CD8-positive, alpha-beta memory T cell (primary cell): ENCODE data around the gene IP6K1. TPM values are rescaled to one million over a fixed set of nuclear protein-coding genes. Genes with fewer than 3 reads are reported as not detected.

Source experiments
- CTCF ChIA-PET: fragments of 350-600 bp; sonication (Branson Sonifier 250); formaldehyde crosslinking; loops from one replicate; lab custom pipeline; 2021; ENCODE audit warnings: antibody characterized with exemption; lab: Charles Lee
- POLR2A ChIA-PET: fragments of 350-600 bp; sonication (Branson Sonifier 250); formaldehyde crosslinking; loops from one replicate; lab custom pipeline; 2021; ENCODE audit warnings: antibody characterized with exemption; lab: Charles Lee
- DNase-seq, 5 donors: peaks; one replicate each; pipeline versions ENCODE4 v3.0.0 to v3.0.0-alpha.2; 2020 to 2022; ENCODE audit warnings: mixed read lengths in 1 of 5
- H3K27ac ChIP-seq: one replicate; pipeline ENCODE4 v1.7.0; 2013; ENCODE audit warnings: low read depth, mild to moderate bottlenecking, low read length, moderate library complexity
- H3K27me3 ChIP-seq: 2 replicates; pipeline ENCODE4 v1.7.0; 2013; ENCODE audit warnings: low read length, mild to moderate bottlenecking; ENCODE audit not compliant: insufficient read depth, poor library complexity, severe bottlenecking
- H3K36me3 ChIP-seq: 2 replicates; pipeline ENCODE4 v1.7.0; 2013; ENCODE audit warnings: mild to moderate bottlenecking, low read length, moderate library complexity; ENCODE audit not compliant: insufficient read depth
- H3K4me1 ChIP-seq: 2 replicates; pipeline ENCODE4 v1.7.0; 2013; ENCODE audit warnings: mild to moderate bottlenecking, low read length, moderate library complexity; ENCODE audit not compliant: insufficient read depth
- H3K4me3 ChIP-seq: 2 replicates; pipeline ENCODE4 v1.7.0; 2013; ENCODE audit warnings: mild to moderate bottlenecking, low read length
- H3K9me3 ChIP-seq: 2 replicates; pipeline ENCODE4 v1.7.0; 2013; ENCODE audit warnings: mild to moderate bottlenecking, low read length
- H3K27ac Mint-ChIP-seq, 8 donors: one replicate each; pipeline ENCODE4 v1.8.0; 2020 to 2021; ENCODE audit warnings: mixed read lengths in 8 of 8, mild to moderate bottlenecking in 6 of 8, inconsistent platforms in 3 of 8, moderate library complexity in 3 of 8
- H3K27me3 Mint-ChIP-seq, 2 donors: one replicate each; pipeline ENCODE4 v1.8.0; 2020 to 2021; ENCODE audit warnings: mixed read lengths in 2 of 2, mild to moderate bottlenecking in 1 of 2, moderate library complexity in 1 of 2
- H3K36me3 Mint-ChIP-seq, 3 donors: one replicate each; pipeline ENCODE4 v1.8.0; 2020 to 2021; ENCODE audit warnings: mixed read lengths in 3 of 3, inconsistent platforms in 1 of 3, mild to moderate bottlenecking in 1 of 3
- H3K4me1 Mint-ChIP-seq, 3 donors: one replicate each; pipeline ENCODE4 v1.8.0; 2020 to 2021; ENCODE audit warnings: mixed read lengths in 3 of 3, inconsistent platforms in 1 of 3, mild to moderate bottlenecking in 1 of 3
- H3K4me3 Mint-ChIP-seq, 7 donors: one replicate each; pipeline ENCODE4 v1.8.0; 2020 to 2021; ENCODE audit warnings: mixed read lengths in 7 of 7, mild to moderate bottlenecking in 6 of 7, moderate library complexity in 4 of 7, inconsistent platforms in 2 of 7
- H3K9me3 Mint-ChIP-seq, 5 donors: one replicate each; pipeline ENCODE4 v1.8.0; 2020 to 2022; ENCODE audit warnings: mixed read lengths in 5 of 5, mild to moderate bottlenecking in 3 of 5, moderate library complexity in 2 of 5, inconsistent platforms in 1 of 5
- polyA plus RNA-seq: library from polyadenylated mRNA; unstranded; fragments of 300-500 nt; fragmentation: Illumina TruSeq; gene quantifications from one replicate; pipeline ENCODE4 v1.2.3, GENCODE V29; 2021
- total RNA-seq, 2 experiments: library from RNA; stranded (reverse); gene quantifications; one replicate each; pipeline ENCODE4 v1.2.3, GENCODE V29; 2021

IP6K1 gene
- total and polyA plus RNA-seq, 3 experiments from 2014 or later, result 26.1 to 47.5 (median 37.1) TPM

DNA sequence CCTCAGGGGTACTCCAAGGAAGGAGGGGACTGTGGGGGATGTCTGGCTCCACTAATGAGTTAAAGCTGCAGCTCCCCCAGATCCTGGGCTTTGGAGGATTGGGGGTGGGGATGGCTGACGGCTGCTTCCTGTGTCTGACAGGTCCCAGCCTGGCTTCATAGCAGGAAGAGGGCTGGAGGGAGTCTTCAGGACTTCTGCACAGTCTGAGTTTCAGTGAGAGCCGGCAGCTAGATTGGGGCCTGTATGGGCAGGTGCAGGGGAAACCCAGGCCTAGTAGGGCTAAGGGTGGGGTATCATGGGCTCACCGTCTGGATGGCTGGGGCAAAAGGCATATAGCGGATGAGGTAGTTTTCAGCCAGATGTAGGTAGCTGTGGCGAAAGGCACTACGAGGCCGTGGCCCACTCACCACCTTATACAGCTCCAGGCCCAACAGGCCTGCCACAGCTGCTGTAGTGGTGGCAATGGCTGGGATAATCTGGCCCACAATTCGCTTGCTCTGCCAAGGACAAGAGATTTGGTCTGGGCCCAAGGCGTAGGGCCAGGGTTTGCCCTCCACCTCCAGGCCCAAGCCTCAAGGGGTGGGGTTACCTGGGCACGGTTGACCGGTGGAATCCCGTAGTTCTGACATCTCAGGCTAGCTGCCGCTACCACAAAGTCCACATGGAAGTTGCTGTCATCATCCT lies 21.2 kb upstream of the IP6K1 start:
- Histone ChIP-seq H3K36me3 (peaks cover 18% of the 10 kb centered on the region), H3K4me3 (no peak overlapping the region), H3K27me3 (no peaks in the 10 kb centered on the region), H3K4me1 (peaks cover 43% of the 10 kb centered on the region), H3K9me3 (no peaks in the 10 kb centered on the region), H3K27ac (peak overlapping the region; percentile 24)
- Mint-ChIP-seq H3K9me3 (no peaks in the 10 kb centered on the region), H3K27me3 (no peaks in the 10 kb centered on the region), H3K4me3 (peak overlapping the region in 2 of 7 donors; percentile 16 to 24), H3K4me1 (peaks cover 41 to 74% (median 51%) of the 10 kb centered on the region in 3 donors), H3K27ac (peak overlapping the region in 7 of 8 donors; percentile 29 to 66 (median 43)), H3K36me3 (peaks cover 3 to 52% (median 3%) of the 10 kb centered on the region in 3 donors)
- DNase-seq, result no peak
- ChIA-PET CTCF (interaction anchor here (1.1 to 12.4 kb wide), 3 partner anchors 9 to 104 kb away, joined by 3 to 246 read pairs (median 5); no protein-coding TSS in a partner anchor), POLR2A (no interaction called here)

DNA sequence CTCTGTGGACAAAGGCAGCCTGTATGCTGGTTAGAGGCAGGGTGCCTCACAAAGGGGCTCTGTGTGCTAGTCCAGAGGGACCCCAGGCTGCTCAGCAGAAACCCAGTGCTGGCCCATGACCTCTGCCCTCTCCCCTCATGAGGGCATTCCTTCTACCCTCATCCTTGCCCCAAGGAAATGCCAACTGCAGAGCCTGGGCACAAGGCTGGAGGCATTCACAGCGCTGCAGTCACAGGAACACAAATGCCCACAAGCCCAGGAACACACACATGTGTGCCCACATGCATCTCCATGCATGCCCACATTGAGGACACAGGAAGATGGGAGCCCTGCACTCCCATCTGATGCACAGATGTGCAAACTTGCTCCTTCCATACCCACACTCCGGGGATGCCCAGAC lies 20.5 kb upstream of the IP6K1 start:
- peak overlapping the region in 6 of 8 donors; percentile 29 to 80 (median 66) for H3K27ac Mint-ChIP-seq
- no peaks in the 10 kb centered on the region for H3K9me3 ChIP-seq
- peak overlapping the region; percentile 34 for H3K4me3 ChIP-seq
- peak overlapping the region; percentile 24 for H3K27ac ChIP-seq
- H3K4me3 Mint-ChIP-seq, result peak overlapping the region in 1 of 7 donors; percentile 44
- H3K36me3 Mint-ChIP-seq, result peaks cover 3 to 46% (median 3%) of the 10 kb centered on the region in 3 donors
- H3K36me3 ChIP-seq, result peaks cover 18% of the 10 kb centered on the region
- no peaks in the 10 kb centered on the region for H3K27me3 ChIP-seq
- H3K4me1 Mint-ChIP-seq, result peaks cover 38 to 73% (median 49%) of the 10 kb centered on the region in 3 donors
- no peak for DNase-seq
- ChIA-PET CTCF (interaction anchor here (0.9 to 12.4 kb wide), 5 partner anchors 10 to 103 kb away, joined by 3 to 246 read pairs (median 3); no protein-coding TSS in a partner anchor), POLR2A (interaction anchor here (0.6 kb wide), 2 partner anchors 32 to 50 kb away, joined by 4 to 7 read pairs; no protein-coding TSS in a partner anchor)
- peaks cover 0 to 2% (median 0%) of the 10 kb centered on the region in 5 donors for H3K9me3 Mint-ChIP-seq
- peaks cover 38% of the 10 kb centered on the region for H3K4me1 ChIP-seq
- no peaks in the 10 kb centered on the region for H3K27me3 Mint-ChIP-seq

DNA sequence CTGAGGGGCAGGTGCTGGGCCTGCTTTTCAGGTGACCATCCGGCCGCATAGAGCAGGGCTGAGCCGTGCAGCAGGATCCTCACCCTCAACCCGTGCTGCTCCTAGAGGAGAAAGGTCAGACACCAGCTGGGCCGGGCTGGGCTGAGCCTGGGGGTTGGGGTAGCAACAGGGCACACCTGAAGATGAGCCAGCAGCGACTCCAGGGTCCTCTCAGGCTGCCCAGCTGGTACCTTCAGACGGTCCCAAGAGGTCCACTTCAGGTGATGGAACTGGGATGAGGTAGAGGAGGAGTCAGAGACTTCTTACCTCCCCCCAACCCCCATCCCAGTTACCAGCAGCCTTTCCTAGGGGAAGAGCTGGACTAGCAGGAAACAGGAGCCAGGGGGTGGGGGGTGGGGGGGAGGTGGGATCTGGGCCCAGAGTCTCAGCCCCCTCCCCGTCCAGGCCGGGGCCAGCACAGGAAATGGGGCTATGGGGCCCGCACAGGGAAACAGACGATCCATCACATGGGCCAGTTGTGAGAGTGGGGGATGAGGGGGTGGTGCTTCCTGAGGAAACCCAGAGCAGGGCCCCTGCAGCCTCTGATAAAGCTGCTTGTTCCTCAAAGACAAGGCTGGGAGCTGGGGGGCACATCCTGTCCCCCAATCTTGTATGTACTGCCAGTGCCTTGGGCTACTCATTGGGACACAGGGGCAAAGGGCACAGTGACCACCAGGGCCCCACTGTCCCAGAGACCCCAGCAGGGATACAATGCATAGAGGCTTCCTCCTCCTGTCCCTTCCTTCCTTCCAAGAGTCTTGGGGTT lies 19.8 kb upstream of the IP6K1 start:
- peaks cover 0 to 2% of the 10 kb centered on the region in 2 donors for H3K27me3 Mint-ChIP-seq
- Histone ChIP-seq H3K27ac (peak overlapping the region; percentile 31), H3K4me1 (peaks cover 41% of the 10 kb centered on the region), H3K36me3 (peaks cover 12% of the 10 kb centered on the region), H3K4me3 (peak overlapping the region; percentile 34), H3K27me3 (no peaks in the 10 kb centered on the region), H3K9me3 (no peaks in the 10 kb centered on the region)
- peak overlapping the region in 6 of 8 donors; percentile 29 to 80 (median 66) for H3K27ac Mint-ChIP-seq
- ChIA-PET POLR2A (interaction anchor here (0.6 to 1.4 kb wide), 4 partner anchors 8 to 49 kb away, joined by 3 to 7 read pairs (median 4); partner anchors contain the start of gene UBA7), CTCF (interaction anchor here (0.9 to 12.4 kb wide), 6 partner anchors 7 to 266 kb away, joined by 3 to 246 read pairs (median 4); partner anchors contain the start of gene UBA7)
- peak overlapping the region in 2 of 7 donors; percentile 15 to 44 for H3K4me3 Mint-ChIP-seq
- H3K36me3 Mint-ChIP-seq, result peaks cover 3 to 39% (median 3%) of the 10 kb centered on the region in 3 donors
- peaks cover 0 to 2% (median 0%) of the 10 kb centered on the region in 5 donors for H3K9me3 Mint-ChIP-seq
- peaks cover 31 to 67% (median 44%) of the 10 kb centered on the region in 3 donors for H3K4me1 Mint-ChIP-seq
- DNase-seq, result peak in 2 of 5 donors; percentile 51 to 58

DNA sequence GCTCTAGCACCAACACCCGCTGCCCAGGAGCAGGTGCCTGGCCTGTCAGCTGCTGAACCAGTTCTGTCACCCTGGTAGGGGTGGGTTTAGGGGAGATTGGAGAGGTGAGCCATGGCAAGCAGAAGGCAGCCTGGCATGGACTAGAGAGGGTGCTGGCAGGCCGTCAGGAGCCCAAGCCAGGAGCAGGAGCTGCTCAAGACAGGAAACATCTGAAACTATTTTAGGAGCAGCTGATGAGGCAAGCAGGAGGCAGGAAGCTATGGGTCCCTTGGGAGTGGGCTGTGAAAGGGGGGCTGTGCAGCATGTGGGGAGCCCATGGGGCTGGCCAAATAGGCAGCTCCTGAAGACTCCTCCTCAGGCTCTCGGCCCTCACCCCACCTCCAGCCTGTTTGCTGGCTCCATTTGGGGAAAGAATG lies 19.0 kb upstream of the IP6K1 start:
- CTCF ChIA-PET, result interaction anchor here (1.5 to 12.4 kb wide), 3 partner anchors 8 to 266 kb away, joined by 4 to 246 read pairs (median 8); partner anchors contain the start of gene UBA7
- Histone ChIP-seq H3K4me3 (no peak overlapping the region), H3K9me3 (no peaks in the 10 kb centered on the region), H3K36me3 (peaks cover 7% of the 10 kb centered on the region), H3K27ac (no peak overlapping the region), H3K27me3 (no peaks in the 10 kb centered on the region), H3K4me1 (peaks cover 41% of the 10 kb centered on the region)
- DNase-seq, result peak in 1 of 5 donors; percentile 26
- Mint-ChIP-seq H3K4me3 (peak overlapping the region in 6 of 7 donors; percentile 26 to 74 (median 56)), H3K9me3 (peaks cover 0 to 2% (median 0%) of the 10 kb centered on the region in 5 donors), H3K4me1 (peaks cover 29 to 62% (median 40%) of the 10 kb centered on the region in 3 donors), H3K27me3 (peaks cover 0 to 4% of the 10 kb centered on the region in 2 donors), H3K36me3 (peaks cover 3 to 32% (median 3%) of the 10 kb centered on the region in 3 donors), H3K27ac (peak overlapping the region in 7 of 8 donors; percentile 8 to 77 (median 58))
- POLR2A ChIA-PET, result interaction anchor here (1.4 kb wide), 1 partner anchor 8 kb away, joined by 4 read pairs; the partner anchor contains the start of gene UBA7

DNA sequence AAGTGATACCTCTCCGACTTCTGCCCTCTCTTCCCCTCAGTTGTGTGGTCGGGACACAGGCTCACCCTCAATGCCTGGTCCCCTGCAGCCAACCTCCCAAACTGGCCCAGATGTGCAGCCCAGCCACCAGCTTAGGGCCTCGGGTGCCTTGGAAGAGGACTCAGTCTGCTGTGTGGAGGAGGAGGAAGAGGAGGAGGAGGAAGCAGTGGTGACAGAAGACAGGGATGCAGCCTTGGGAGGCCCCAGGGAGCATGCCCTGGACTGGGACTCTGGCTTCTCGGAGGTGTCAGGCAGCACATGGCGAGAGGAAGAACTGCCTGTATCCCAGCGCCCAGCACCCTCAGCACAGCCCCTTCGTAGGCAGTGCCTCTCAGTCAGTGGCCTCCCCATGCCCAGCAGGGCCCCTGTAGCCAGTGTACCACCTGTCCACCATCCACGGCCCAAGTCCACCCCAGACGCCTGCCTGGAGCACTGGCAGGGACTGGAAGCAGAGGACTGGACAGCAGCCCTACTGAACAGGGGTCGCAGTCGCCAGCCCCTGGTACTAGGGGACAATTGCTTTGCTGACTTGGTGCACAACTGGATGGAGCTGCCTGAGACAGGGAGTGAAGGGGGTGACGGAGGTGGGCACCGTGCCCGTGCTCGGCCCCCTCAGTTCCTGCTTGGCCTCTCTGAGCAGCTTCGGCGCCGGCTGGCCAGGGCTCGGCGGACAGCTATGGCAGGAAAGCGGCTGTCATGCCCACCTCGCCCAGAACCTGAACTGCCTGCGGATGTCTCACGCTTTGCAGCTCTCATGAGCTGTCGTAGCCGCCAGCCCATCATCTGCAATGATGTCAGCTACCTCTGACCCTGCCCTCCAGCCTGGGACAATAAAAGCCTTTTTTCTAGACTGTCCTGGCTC lies 18.0 kb upstream of the IP6K1 start:
- peak overlapping the region; percentile 83 to 95 (median 91) for H3K4me3 Mint-ChIP-seq
- peaks cover 41% of the 10 kb centered on the region for H3K4me1 ChIP-seq
- H3K27ac Mint-ChIP-seq, result peak overlapping the region in 5 of 8 donors; percentile 10 to 85 (median 77)
- H3K4me1 Mint-ChIP-seq, result peaks cover 29 to 58% (median 38%) of the 10 kb centered on the region in 3 donors
- DNase-seq, result no peak
- no peaks in the 10 kb centered on the region for H3K36me3 ChIP-seq
- peaks cover 0 to 22% (median 1%) of the 10 kb centered on the region in 3 donors for H3K36me3 Mint-ChIP-seq
- no peaks in the 10 kb centered on the region for H3K9me3 ChIP-seq
- no peak overlapping the region for H3K27ac ChIP-seq
- CTCF ChIA-PET, result interaction anchor here (1.5 to 12.4 kb wide), 6 partner anchors 8 to 265 kb away, joined by 4 to 246 read pairs (median 17); partner anchors contain the start of genes IP6K1 and UBA7
- POLR2A ChIA-PET, result interaction anchor here (0.6 to 2.6 kb wide), 6 partner anchors 7 to 84 kb away, joined by 3 to 41 read pairs (median 4); partner anchors contain the start of gene UBA7
- H3K27me3 Mint-ChIP-seq, result peaks cover 0 to 4% of the 10 kb centered on the region in 2 donors
- H3K27me3 ChIP-seq, result no peaks in the 10 kb centered on the region
- H3K4me3 ChIP-seq, result peak overlapping the region; percentile 91
- peaks cover 0 to 2% (median 0%) of the 10 kb centered on the region in 5 donors for H3K9me3 Mint-ChIP-seq

DNA sequence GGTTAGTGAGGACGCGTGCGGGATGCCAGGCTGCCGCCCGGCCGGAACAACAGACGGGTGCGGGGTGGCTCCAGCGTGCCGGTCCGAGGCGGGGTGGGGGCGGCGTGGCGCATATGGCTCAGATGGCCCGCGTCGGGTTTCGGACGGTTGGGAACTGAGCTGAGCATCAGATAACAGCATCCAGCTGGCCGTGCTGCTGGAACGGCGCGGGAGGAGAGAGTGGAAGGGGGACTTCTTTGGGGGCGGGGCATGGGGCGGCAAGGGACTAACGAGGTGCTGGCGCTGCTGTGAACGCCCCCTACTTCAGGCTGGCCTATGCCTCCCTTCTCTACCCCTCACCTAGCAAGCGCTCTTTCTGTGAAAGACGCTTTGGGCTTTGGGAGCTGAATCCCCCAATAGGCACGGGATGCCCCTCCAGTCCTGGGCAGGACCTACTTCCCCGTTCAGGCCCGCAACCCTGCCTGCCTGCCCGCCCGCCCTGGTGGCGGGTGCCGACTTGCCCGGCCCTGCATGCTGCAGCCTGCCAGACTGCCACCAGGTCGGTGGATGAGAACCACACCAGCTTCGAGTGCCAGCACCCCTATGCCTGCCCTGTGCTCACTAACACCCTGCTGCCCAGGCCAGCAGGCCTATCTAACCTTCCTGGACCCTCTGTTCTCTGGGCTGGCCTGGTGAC lies 17.3 kb upstream of the IP6K1 start:
- peak overlapping the region; percentile 83 to 95 (median 91) for H3K4me3 Mint-ChIP-seq
- Histone ChIP-seq H3K36me3 (no peaks in the 10 kb centered on the region), H3K4me1 (peaks cover 41% of the 10 kb centered on the region), H3K9me3 (no peaks in the 10 kb centered on the region), H3K27ac (peak overlapping the region; percentile 86), H3K27me3 (no peaks in the 10 kb centered on the region), H3K4me3 (peak overlapping the region; percentile 91)
- H3K27me3 Mint-ChIP-seq, result peaks cover 0 to 6% of the 10 kb centered on the region in 2 donors
- H3K4me1 Mint-ChIP-seq, result peaks cover 29 to 58% (median 37%) of the 10 kb centered on the region in 3 donors
- ChIA-PET CTCF (interaction anchor here (0.8 to 12.4 kb wide), 13 partner anchors 9 to 285 kb away, joined by 3 to 246 read pairs (median 8); partner anchors contain the start of genes IP6K1, RBM5 and UBA7), POLR2A (interaction anchor here (0.6 to 2.6 kb wide), 13 partner anchors 8 to 126 kb away, joined by 3 to 41 read pairs (median 3); partner anchors contain the start of genes AMIGO3, IP6K1, MON1A and UBA7)
- H3K36me3 Mint-ChIP-seq, result peaks cover 0 to 14% (median 1%) of the 10 kb centered on the region in 3 donors
- peaks cover 0 to 2% (median 0%) of the 10 kb centered on the region in 5 donors for H3K9me3 Mint-ChIP-seq
- peak overlapping the region in 7 of 8 donors; percentile 29 to 85 (median 61) for H3K27ac Mint-ChIP-seq
- peak; percentile 44 to 66 (median 51) for DNase-seq
